Left ventricle myocardium inferior (tissue), 1 donor: ENCODE results near the gene RAB8A. TPM values are rescaled to one million over a fixed set of nuclear protein-coding genes. Genes with fewer than 3 reads are reported as not detected.

Experiments used
- DNase-seq: peaks from one replicate; pipeline ENCODE4 v3.0.0-alpha.2; 2020
- H3K27ac ChIP-seq: fragments of 200-600 bp; replicated peaks from 2 replicates; pipeline ENCODE4 v1.8.0; 2021
- H3K27me3 ChIP-seq: fragments of 200-600 bp; 2 replicates; pipeline ENCODE4 v1.8.0; 2021; ENCODE audit warnings: low read depth
- H3K36me3 ChIP-seq: fragments of 200-600 bp; 2 replicates; pipeline ENCODE4 v1.8.0; 2021
- H3K4me1 ChIP-seq: fragments of 200-600 bp; 2 replicates; pipeline ENCODE4 v1.8.0; 2021
- H3K4me3 ChIP-seq: fragments of 200-600 bp; 2 replicates; pipeline ENCODE4 v1.8.0; 2021; ENCODE audit warnings: mild to moderate bottlenecking, moderate library complexity
- H3K9me3 ChIP-seq: fragments of 200-600 bp; replicated peaks from 2 replicates; pipeline ENCODE4 v1.8.0; 2021
- CTCF ChIP-seq: fragments of 200-600 bp; IDR thresholded peaks from 2 replicates; pipeline ENCODE4 v1.8.0; 2021; ENCODE audit warnings: antibody characterized with exemption, mild to moderate bottlenecking, borderline replicate concordance
- intact Hi-C: fragments of 100-400 bp; cut with micrococcal nuclease; formaldehyde crosslinking; loops from one replicate; pipeline ENCODE4 v1.11.0; 2022
- total RNA-seq: library from RNA; stranded (reverse); fragmentation: NEBNext Ultra II Directional; extraction: Animal tissue kit (Norgen Biotek cat#: 25700); gene quantifications from one replicate; pipeline ENCODE4 v1.2.1, GENCODE V29; 2021
- donor health status: DM: no; HTN: yes; CAD: no; lungs with severe emphysema.

RAB8A gene
- total RNA-seq, 1 donor from 2014 or later, result 17.7 TPM

GRCh38 chr19:16067205-16067938, 44.3 kb upstream of the RAB8A start:
- Histone ChIP-seq H3K27ac (peak overlapping the region; percentile 58), H3K4me3 (peak overlapping the region; percentile 27), H3K9me3 (peaks cover 5% of the 10 kb centered on the region), H3K27me3 (no peaks in the 10 kb centered on the region), H3K36me3 (no peaks in the 10 kb centered on the region), H3K4me1 (peaks cover 40% of the 10 kb centered on the region)
- intact Hi-C loops, result no loop called here
- no peak for DNase-seq
- no peak for TF ChIP-seq CTCF

- no peak for DNase-seq
- Histone ChIP-seq H3K36me3 (no peaks in the 10 kb centered on the region), H3K4me1 (peaks cover 40% of the 10 kb centered on the region), H3K27me3 (no peaks in the 10 kb centered on the region), H3K27ac (no peak overlapping the region), H3K9me3 (no peaks in the 10 kb centered on the region), H3K4me3 (peak overlapping the region; percentile 27)
- no peak for TF ChIP-seq CTCF
- intact Hi-C loops, result no loop called here
Observed at GRCh38 chr19:16068696-16069259, 42.9 kb upstream of the RAB8A start.

GRCh38 chr19:16069813-16070365, 41.8 kb upstream of the RAB8A start:
- Histone ChIP-seq H3K4me1 (peaks cover 40% of the 10 kb centered on the region), H3K36me3 (no peaks in the 10 kb centered on the region), H3K9me3 (no peaks in the 10 kb centered on the region), H3K27me3 (no peaks in the 10 kb centered on the region), H3K27ac (peak overlapping the region; percentile 83), H3K4me3 (peak overlapping the region; percentile 11)
- TF ChIP-seq CTCF, result no peak
- intact Hi-C loops, result no loop called here
- DNase-seq, result no peak

- TF ChIP-seq CTCF, result no peak
- Histone ChIP-seq H3K27ac (peak overlapping the region; percentile 83), H3K4me1 (peaks cover 45% of the 10 kb centered on the region), H3K4me3 (peak overlapping the region; percentile 11), H3K36me3 (no peaks in the 10 kb centered on the region), H3K9me3 (no peaks in the 10 kb centered on the region), H3K27me3 (no peaks in the 10 kb centered on the region)
- intact Hi-C loops, result no loop called here
- DNase-seq, result peak; percentile 46
Observed at GRCh38 chr19:16070366-16070990, 41.2 kb upstream of the RAB8A start.

GRCh38 chr19:16071072-16071691, 40.5 kb upstream of the RAB8A start:
- Histone ChIP-seq H3K27me3 (no peaks in the 10 kb centered on the region), H3K36me3 (no peaks in the 10 kb centered on the region), H3K27ac (peak overlapping the region; percentile 83), H3K9me3 (no peaks in the 10 kb centered on the region), H3K4me3 (no peak overlapping the region), H3K4me1 (peaks cover 51% of the 10 kb centered on the region)
- intact Hi-C loops, result no loop called here
- DNase-seq, result no peak
- TF ChIP-seq CTCF, result no peak
